Motor neuron (in vitro differentiated cells): Measurements from ENCODE around the gene SRGAP2B. TPM values are rescaled to one million over a fixed set of nuclear protein-coding genes. Genes with fewer than 3 reads are reported as not detected.
A peak's percentile ranks its signal among the peaks of the same experiment; 100 is the strongest.
"Not testable (repeated sequence)": the region's sequence is repeated elsewhere in the genome, so short reads cannot be mapped to it uniquely, and the experiment has no call there.

Source experiments
- ATAC-seq, 8 experiments: fragments of 200-7000 bp; cut with Tn5 transposase; replicated peaks in 6 of 8; 2 replicates each; pipeline ENCODE4 v1.8.0; 2021; ENCODE audit warnings: mild to moderate bottlenecking in 8 of 8, moderate library complexity in 8 of 8
- H3K27ac ChIP-seq, 2 donors: fragments of 250-450 bp; sonication (Bioruptor Pico); 2 replicates each; pipeline ENCODE4 v1.9.0; 2021; ENCODE audit warnings: antibody characterized with exemption in 2 of 2, mild to moderate bottlenecking in 2 of 2, moderate library complexity in 1 of 2
- H3K4me1 ChIP-seq, 2 donors: fragments of 250-450 bp; sonication (Bioruptor Pico); replicated peaks in 1 of 2; 2 replicates each; pipeline ENCODE4 v1.6.1; 2021; ENCODE audit warnings: antibody characterized with exemption in 2 of 2, mild to moderate bottlenecking in 2 of 2, moderate library complexity in 1 of 2
- H3K4me3 ChIP-seq, 5 donors: fragments of 250-450 bp; sonication (Bioruptor Pico); 2 replicates each; pipeline ENCODE4 v1.9.0; 2021; ENCODE audit warnings: antibody characterized with exemption in 5 of 5, mild to moderate bottlenecking in 5 of 5, moderate library complexity in 4 of 5
- WGBS, 10 experiments: fragments of 450-650 bp; shearing (Covaris generic); methylation state at CpG; one replicate each; pipeline ENCODE4 v1.0.0; 2022; 5-methylcytosine and 5-hydroxymethylcytosine counted together
- in situ Hi-C, 9 experiments: fragments of 400-800 bp; cut with MboI; loops; one replicate each; pipeline ENCODE4 v1.15.0; 2021; ENCODE audit warnings: low sequenced_read_pairs in 9 of 9, low pct_unique_long_range_greater_than_20kb in 2 of 9; ENCODE audit not compliant: unreplicated experiment in 9 of 9
- total RNA-seq, 8 experiments: library from RNA; unstranded; fragments of 300-600 nt; gene quantifications; 2 replicates each; pipeline versions ENCODE4 v1.2.3 to v1.2.4, GENCODE V29; 2022

Gene SRGAP2B
- total RNA-seq, 8 experiments from 2014 or later, result 9.8 to 28.6 (median 14.3) TPM

DNA sequence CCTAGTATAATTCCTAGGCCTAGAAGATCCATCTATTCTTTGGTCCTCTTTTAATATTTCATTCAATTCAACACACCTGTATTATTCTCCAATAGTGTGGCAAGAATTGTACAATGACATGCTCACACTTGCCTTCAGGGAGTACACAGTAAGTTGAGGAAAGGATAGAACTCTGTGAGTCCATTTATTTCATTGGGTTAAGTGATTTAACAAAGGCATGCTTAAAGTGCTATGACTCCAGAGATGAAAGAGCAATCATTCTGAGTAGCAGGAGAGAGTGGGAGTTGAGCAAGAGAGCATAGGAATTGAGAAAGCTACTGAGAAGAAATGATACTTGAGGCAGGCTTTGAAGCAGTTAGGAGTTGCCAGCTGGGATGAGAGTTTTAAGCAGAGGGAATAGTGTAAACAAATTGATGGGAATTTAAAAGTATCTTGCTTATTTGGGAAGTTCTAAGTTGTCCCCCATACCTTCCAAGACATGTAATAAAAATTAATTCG lies 19.5 kb upstream of the SRGAP2B start:
- no CpG with 5 or more reads among the region's 1 CpG for WGBS, 10 experiments
- in situ Hi-C loops, ATAC-seq, H3K27ac ChIP-seq, H3K4me3 ChIP-seq, H3K4me1 ChIP-seq: not testable (repeated sequence)

DNA sequence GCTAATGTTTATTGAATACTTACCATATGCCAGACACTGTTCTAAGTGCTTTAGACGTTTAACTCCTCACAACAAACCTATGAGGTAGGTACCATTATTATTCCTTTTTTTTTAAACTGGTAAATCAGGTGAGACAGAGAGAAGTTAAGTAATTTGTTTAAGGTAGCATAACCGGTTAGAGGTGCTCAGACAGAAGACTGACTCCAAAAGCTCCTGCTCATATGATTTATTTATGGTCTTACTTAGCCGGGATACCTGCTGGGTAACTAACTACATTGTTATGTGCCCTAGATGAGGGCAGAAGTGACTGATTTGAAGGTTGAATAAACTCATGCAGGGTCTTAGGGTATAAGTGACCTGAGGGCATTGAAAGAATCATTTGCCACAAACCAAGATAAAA lies 17.6 kb upstream of the SRGAP2B start:
- ATAC-seq, result not testable (repeated sequence)

DNA sequence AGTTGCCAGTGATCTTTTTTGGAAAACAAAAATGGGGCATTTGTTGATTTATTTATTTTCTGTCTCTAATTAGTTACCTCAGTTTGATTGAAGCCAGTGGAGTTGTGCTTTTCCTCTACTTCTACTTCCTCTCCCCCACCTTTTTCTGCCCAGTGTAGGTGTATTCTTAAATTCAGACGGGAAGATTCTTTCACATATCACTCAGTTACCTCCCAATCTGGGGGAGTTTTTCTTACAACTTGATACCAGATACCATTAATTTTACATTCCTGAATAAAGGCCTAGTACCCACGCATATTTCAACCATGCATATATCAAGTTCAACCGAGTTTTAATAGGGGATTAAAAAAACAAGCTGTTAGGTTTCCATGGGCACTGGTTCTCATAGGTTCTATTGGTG lies 16.5 kb upstream of the SRGAP2B start:
- H3K4me3 ChIP-seq, in situ Hi-C loops, H3K27ac ChIP-seq, H3K4me1 ChIP-seq: not testable (repeated sequence)
- WGBS, 10 experiments, result no CpG with 5 or more reads among the region's 3 CpGs
- peak in 1 of 8 experiments; percentile 20 for ATAC-seq

More for the DNA sequence above, 17.6 kb upstream of the SRGAP2B start:
- no CpG with 5 or more reads among the region's 3 CpGs for WGBS, 10 experiments
- H3K27ac ChIP-seq, in situ Hi-C loops, H3K4me3 ChIP-seq, H3K4me1 ChIP-seq: not testable (repeated sequence)

DNA sequence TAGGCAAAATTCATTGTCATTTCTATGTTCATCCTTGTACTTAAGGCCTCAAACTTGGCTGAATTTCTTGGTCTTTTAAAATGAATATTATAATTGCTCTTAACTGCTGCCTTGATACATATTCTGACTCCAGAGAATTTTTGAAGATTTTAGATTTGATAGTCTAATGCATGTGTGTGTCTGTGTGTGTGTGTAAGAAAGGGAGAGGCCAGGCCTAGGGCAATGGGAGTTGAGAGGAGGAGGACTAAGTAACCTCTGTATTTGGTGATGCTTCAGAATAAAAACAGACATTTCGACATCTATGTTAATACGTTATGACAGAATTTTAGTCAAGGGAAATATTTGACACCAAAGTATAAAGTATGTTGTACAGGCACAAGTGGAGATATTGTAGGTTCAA lies 8.2 kb upstream of the SRGAP2B start:
- peak in 3 of 8 experiments; percentile 62 to 81 (median 77) for ATAC-seq
- H3K4me1 ChIP-seq, H3K4me3 ChIP-seq, H3K27ac ChIP-seq, in situ Hi-C loops: not testable (repeated sequence)
- WGBS, 10 experiments, result no CpG with 5 or more reads among the region's 2 CpGs

DNA sequence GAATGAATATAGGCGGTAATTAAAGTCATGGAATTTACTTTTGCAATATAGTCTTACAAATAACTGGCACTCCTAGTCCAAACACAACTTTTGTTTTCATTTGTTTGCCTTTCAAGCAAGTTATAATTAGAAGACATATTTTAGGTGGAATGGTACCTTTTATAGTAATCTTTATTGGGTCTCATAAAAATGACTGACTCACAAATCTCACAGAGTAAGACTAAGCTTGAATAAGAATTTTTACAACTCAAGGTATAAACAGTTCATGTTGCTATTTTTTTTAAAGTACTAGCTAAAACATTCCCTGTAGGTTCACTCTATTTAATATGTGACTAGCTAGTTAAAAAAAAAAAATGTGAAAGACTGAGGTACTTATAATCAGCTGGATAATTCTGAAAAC lies 6.6 kb upstream of the SRGAP2B start:
- no CpG with 5 or more reads among the region's 1 CpG for WGBS, 10 experiments
- in situ Hi-C loops, H3K27ac ChIP-seq, H3K4me3 ChIP-seq, ATAC-seq, H3K4me1 ChIP-seq: not testable (repeated sequence)

DNA sequence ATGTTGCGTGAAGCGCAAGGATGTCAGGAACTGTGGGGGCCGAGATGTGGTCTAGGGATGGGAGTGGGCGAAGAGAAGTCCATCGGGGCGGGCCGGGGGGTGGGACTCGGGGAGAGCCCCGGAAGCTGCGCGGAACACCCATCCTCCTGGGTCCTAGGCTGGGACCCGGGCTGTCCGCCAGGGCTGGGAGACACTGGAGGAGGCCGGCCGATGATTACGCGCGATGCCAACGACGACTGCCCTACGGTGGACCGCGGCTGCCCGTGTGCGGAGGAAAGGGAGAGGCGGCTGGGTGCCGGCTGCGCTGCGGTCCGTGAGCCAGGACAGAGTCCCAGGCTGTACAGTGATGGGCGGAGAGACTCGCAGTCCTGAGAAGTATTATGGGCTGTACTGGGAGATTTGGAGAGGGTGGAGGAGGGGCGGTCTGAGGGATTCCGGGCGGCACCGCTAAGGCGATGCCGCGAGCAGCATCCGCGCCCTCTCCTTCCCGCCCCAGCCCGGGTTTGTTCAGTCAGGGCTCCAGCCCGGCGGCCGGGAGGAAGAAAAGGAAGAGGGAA lies 395 bp downstream of the SRGAP2B start:
- in situ Hi-C loops, H3K4me1 ChIP-seq, H3K27ac ChIP-seq, H3K4me3 ChIP-seq: not testable (repeated sequence)
- WGBS, 10 experiments, result no CpG with 5 or more reads among the region's 46 CpGs
- ATAC-seq, result peak; percentile 21 to 35 (median 26)

DNA sequence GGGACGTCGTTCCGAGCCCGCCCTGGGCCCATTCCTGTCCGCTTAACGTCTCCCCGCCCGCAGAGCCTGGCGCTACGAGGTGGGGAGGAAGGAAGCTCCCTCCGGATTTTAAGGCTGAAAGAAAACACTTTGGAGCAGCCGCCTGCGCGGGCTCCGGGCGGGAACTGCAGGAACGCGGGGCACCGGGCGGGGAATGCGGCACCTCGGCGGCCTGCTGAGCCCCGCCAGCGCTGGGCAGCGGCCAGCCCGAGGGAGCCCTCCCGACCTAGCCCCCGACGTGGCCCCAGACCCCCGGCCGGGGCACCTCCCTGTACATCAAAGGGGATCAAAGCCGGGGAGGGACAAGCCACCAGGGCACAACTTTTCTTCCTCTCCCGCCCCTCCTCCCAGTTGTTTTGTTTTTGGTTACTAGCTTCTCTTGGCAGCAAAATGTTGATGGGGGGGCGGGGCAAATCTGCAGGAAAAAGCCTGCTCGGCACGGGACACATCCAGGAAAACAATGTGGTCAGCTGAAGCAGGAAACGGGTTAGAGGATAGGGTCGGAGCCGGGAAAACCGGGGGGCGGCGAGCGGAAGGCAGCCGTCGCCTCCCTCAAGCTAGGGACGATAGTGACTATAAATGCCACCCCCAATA lies 1.5 kb downstream of the SRGAP2B start:
- in situ Hi-C loops, H3K4me1 ChIP-seq, H3K27ac ChIP-seq: not testable (repeated sequence)
- ATAC-seq, result peak in 2 of 8 experiments; percentile 0 to 1
- WGBS, 10 experiments, result no CpG with 5 or more reads among the region's 47 CpGs
- peak overlapping the region; percentile 36 to 47 (median 45) for H3K4me3 ChIP-seq

- H3K4me1 ChIP-seq, H3K4me3 ChIP-seq, in situ Hi-C loops, H3K27ac ChIP-seq: not testable (repeated sequence)
- ATAC-seq, result peak; percentile 42 to 84 (median 59)
- WGBS, 10 experiments, result no CpG with 5 or more reads among the region's 7 CpGs
Measured at GRCh38 chr1:145082483-145083255, 12.5 kb downstream of the SRGAP2B start.

DNA sequence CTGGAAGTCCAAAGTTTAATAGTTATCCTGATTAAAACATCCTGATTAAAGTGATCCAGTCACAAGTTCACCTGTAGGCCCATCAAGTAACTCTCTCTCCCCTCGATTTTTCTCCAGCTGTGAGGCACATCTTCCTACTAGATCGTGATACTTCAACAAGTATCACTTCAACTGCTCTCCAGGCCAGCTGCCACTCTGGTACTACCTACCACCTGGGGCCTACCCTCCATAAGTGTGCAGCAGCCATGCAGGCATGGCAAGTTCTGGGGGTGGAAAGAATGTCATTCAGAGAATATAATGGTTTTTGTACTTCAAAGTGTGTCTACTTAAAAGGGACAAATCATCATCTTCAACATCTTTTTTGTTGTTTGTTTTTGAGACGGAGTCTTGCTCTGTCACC lies 14.9 kb downstream of the SRGAP2B start:
- no CpG with 5 or more reads among the region's 3 CpGs for WGBS, 10 experiments
- in situ Hi-C loops, H3K4me3 ChIP-seq, H3K27ac ChIP-seq, H3K4me1 ChIP-seq, ATAC-seq: not testable (repeated sequence)

DNA sequence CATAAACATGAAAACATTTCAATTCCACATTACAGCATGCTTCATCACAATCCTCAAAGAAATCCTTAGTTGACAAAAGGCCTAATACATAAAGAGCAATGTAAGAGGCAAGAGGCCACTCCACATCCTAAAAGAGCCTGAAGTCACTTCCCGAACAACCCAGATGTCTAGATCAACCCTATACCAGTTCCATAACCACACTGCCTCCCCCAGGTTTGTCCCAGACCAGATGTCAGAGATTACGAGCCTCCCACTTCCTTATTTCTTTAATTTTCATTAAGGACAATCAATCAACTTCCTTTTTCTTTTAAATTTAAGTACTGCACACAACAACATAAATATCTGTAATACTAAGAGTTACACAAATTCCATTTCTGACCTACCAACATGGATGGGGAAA lies 15.4 kb downstream of the SRGAP2B start:
- H3K4me1 ChIP-seq, H3K27ac ChIP-seq, H3K4me3 ChIP-seq, in situ Hi-C loops, ATAC-seq: not testable (repeated sequence)
- WGBS, 10 experiments, result no CpG with 5 or more reads among the region's 2 CpGs

DNA sequence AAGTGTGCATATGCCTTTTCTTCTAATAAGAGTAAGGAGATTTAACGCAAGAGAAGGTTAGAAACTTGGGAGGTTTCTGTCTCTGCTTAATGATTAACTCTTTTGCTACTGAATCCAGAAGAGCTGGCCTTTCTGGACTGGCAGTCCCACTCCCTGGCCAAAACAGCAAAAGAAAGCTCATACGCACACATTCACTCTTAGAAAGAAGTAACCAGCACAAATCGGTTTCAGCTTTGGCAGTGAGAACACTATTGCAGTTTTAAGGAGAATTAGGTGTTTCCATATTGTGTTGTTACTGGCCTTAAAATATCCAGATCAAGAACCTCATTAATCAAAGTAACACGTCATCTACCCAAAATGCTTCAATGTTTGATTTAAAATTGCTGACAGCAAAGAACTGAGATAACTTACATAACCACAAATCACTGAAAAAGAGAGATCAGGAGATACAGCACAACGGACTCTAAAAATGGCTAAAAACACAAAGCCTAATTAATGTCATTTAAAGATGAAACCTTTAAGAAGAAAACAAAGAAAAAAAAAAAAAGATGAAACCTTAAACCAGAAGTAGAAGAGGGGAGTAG lies 16.2 kb downstream of the SRGAP2B start:
- H3K4me1 ChIP-seq, in situ Hi-C loops, ATAC-seq, H3K4me3 ChIP-seq, H3K27ac ChIP-seq: not testable (repeated sequence)
- no CpG with 5 or more reads among the region's 5 CpGs for WGBS, 10 experiments

DNA sequence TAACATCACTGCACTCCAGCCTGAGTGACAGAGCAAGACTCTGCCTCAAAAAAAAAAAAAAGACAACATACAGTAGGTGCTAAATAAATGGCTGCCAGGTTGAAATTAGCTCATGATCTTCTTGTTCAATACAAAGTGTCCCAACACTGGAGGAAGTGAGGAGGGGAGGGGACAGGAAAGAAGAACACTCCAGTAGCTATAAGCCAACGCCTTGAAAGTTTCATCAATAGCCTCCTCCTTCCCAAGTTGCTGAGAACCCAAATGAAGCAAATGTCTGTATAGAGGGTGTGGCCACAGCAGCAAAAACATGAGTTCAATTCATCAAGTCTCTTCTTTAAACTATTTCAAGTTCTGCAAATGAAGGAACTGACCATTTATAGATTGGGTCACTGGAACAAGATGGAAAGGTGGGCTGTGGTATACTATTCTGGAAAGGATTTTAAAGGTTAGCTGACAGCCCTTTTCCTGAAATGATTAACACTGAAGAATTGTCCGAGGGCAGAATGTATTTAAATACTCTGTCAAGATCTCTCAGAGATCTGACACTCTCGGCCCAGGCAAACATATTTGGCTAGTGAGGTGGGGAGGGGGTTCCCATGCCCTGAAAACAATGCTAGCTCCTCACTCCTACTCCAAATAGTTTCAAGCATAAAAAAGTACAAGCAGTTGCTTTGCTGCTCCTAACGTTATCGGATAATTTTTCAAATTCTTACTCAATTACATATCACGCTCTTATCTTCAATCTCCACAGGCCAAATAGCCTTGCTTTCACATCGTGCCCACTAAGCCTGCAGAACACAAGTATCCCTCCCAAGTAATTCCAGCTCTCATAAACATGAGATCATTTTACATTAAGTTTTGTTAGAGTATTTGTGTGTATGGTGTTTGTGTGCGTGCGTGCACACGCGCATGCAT lies 17.0 kb downstream of the SRGAP2B start:
- peak in 3 of 8 experiments; percentile 57 to 88 (median 75) for ATAC-seq
- H3K4me3 ChIP-seq, in situ Hi-C loops, H3K27ac ChIP-seq, H3K4me1 ChIP-seq: not testable (repeated sequence)
- WGBS, 10 experiments, result no CpG with 5 or more reads among the region's 11 CpGs
